Upper lobe of right lung (tissue), 1 donor: ENCODE results near the gene WWOX. TPM values are rescaled to one million over a fixed set of nuclear protein-coding genes. Genes with fewer than 3 reads are reported as not detected.

ENCODE experiments used
- ATAC-seq: fragments of 200-7000 bp; cut with Tn5 transposase; one replicate; pipeline ENCODE4 v1.9.1; 2020; ENCODE audit warnings: mild to moderate bottlenecking, moderate library complexity
- DNase-seq: peaks from one replicate; pipeline ENCODE4 v3.0.0-alpha.2; 2020
- H3K27ac ChIP-seq: fragments of 200-600 bp; one replicate; pipeline ENCODE4 v1.8.0; 2022
- H3K27me3 ChIP-seq: fragments of 200-600 bp; one replicate; pipeline ENCODE4 v1.8.0; 2022; ENCODE audit warnings: mild to moderate bottlenecking
- H3K36me3 ChIP-seq: fragments of 200-600 bp; one replicate; pipeline ENCODE4 v1.8.0; 2022
- H3K4me1 ChIP-seq: fragments of 200-600 bp; one replicate; pipeline ENCODE4 v1.8.0; 2022
- H3K4me3 ChIP-seq: fragments of 200-600 bp; one replicate; pipeline ENCODE4 v1.8.0; 2022; ENCODE audit warnings: mild to moderate bottlenecking
- H3K9me3 ChIP-seq: fragments of 200-600 bp; one replicate; pipeline ENCODE4 v1.8.0; 2022
- intact Hi-C: fragments of 100-400 bp; cut with DNase I; formaldehyde crosslinking; loops from one replicate; pipeline ENCODE4 v1.11.0; 2022
- total RNA-seq: library from RNA; stranded (reverse); fragmentation: NEBNext Ultra II Directional; extraction: Animal tissue kit (Norgen Biotek cat#: 25700); gene quantifications from one replicate; pipeline ENCODE4 v1.2.1, GENCODE V29; 2021
- TF ChIP-seq, protein P1 (sequence below): fragments of 200-600 bp; IDR thresholded peaks from one replicate; pipeline ENCODE4 v1.8.0; 2022; ENCODE audit warnings: antibody characterized with exemption
- donor health status: DM: no; HTN: yes; CAD: no; lungs with severe emphysema.

WWOX gene
- total RNA-seq, 1 donor from 2014 or later: 17.0 TPM

DNA sequence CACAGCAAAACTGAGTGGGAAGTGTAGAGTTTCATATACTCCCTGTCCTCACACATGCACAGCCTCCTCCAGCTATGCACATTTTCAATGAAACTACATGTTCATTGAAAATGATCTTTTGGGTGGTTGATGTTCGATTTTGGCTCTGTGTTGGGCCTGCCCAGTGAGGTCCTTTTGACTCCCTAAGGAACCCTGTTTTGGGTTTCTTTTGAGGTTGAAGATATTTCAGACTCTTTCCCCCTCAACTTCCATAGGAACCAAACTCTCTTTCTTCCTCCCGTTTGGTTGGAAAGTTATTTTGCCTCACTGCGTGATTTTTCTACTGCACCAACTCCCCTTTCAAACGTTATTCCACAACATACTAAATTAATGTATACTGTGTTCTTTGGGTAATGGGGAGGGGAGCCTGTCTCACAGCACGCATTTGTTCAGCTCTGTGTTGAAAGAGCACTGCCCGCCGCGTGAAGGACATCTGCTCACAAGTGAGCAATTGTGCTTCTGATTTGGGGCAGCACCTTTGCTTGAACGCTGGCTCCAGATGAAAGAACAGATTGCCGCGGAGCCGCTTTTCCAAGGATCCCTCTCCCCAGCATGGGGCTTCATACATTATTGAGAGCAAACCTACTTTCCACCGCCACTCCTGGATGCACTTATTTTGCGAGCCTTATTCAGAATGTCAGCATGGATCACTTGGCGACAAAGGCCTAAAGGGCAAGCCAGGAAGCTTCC lies 385.9 kb downstream of the WWOX start:
- no peak for DNase-seq
- intact Hi-C loops: no loop called here

DNA sequence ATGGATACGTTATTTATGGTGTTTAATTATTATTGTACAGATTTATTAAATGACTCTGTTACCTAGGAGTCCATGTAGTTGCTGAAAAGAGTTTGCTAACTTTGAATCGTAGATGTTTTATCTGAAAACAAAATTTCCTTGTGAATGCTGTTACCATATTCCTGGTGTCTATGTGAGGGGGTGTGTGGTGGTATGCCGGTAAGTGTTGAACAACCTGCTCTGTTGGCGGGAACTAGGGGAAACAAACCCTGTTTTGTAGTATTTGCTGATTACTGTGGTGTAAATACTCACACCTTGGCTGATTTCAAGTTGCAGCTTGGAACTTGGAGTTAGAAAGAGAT lies 386.4 kb downstream of the WWOX start:
- TF ChIP-seq, protein P1, sequence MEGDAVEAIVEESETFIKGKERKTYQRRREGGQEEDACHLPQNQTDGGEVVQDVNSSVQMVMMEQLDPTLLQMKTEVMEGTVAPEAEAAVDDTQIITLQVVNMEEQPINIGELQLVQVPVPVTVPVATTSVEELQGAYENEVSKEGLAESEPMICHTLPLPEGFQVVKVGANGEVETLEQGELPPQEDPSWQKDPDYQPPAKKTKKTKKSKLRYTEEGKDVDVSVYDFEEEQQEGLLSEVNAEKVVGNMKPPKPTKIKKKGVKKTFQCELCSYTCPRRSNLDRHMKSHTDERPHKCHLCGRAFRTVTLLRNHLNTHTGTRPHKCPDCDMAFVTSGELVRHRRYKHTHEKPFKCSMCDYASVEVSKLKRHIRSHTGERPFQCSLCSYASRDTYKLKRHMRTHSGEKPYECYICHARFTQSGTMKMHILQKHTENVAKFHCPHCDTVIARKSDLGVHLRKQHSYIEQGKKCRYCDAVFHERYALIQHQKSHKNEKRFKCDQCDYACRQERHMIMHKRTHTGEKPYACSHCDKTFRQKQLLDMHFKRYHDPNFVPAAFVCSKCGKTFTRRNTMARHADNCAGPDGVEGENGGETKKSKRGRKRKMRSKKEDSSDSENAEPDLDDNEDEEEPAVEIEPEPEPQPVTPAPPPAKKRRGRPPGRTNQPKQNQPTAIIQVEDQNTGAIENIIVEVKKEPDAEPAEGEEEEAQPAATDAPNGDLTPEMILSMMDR: no peak
- Histone ChIP-seq H3K4me1 (no peaks in the 10 kb centered on the region), H3K36me3 (no peaks in the 10 kb centered on the region), H3K27ac (no peak overlapping the region), H3K9me3 (no peaks in the 10 kb centered on the region), H3K27me3 (no peaks in the 10 kb centered on the region), H3K4me3 (no peak overlapping the region)
- no peak for DNase-seq
- no peak for ATAC-seq
- intact Hi-C loops: no loop called here

More for the DNA sequence above, 385.9 kb downstream of the WWOX start:
- no peak overlapping the region for H3K4me3 ChIP-seq
- no peaks in the 10 kb centered on the region for H3K27me3 ChIP-seq
- no peak for ATAC-seq
- H3K9me3 ChIP-seq: no peaks in the 10 kb centered on the region
- no peaks in the 10 kb centered on the region for H3K4me1 ChIP-seq
- no peak overlapping the region for H3K27ac ChIP-seq
- H3K36me3 ChIP-seq: no peaks in the 10 kb centered on the region
- TF ChIP-seq, protein P1: no peak

DNA sequence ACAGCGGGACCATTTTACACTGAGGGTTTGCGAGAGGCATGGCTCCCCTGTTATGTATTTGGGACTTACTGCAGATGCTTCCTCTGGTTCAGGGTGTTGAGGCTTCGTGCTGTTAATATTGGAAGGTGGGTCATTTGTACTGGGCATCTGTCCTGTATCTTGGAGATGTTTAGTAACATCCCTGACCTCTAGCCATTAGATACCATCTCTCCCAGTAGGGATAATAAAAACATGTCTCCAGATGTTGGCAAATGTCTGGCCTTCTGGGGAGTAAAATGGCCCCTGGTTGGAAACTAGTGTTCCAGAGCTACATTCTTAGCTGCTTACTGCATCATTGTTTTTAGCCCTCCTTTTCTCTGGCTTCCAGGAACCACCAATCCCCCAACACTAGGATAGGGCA lies 388.0 kb downstream of the WWOX start:
- Histone ChIP-seq H3K27ac (no peak overlapping the region), H3K9me3 (no peaks in the 10 kb centered on the region), H3K36me3 (no peaks in the 10 kb centered on the region), H3K4me1 (no peaks in the 10 kb centered on the region), H3K27me3 (no peaks in the 10 kb centered on the region), H3K4me3 (no peak overlapping the region)
- ATAC-seq (no peak), DNase-seq (no peak)
- intact Hi-C loops: no loop called here
- TF ChIP-seq, protein P1: no peak

DNA sequence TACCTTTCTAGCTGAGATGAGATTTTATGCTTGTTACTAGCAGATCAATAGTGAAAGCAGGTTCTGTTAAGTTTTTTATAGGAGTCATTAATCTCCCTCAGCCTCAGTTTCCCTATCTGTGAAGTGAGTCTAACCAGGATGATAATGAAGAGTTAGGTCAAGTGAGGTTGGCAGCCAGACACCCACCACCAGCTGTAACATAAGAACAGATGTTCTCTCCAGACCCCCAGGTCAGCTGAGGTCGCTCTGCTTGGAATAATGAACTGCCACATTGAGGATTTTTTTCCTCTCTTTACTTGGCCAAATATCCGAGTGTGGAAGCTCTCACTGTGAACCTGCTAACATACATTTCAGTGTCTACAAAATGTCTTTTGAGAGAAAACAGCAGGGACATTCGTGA lies 389.6 kb downstream of the WWOX start:
- Histone ChIP-seq H3K36me3 (no peaks in the 10 kb centered on the region), H3K4me3 (no peak overlapping the region), H3K9me3 (no peaks in the 10 kb centered on the region), H3K4me1 (no peaks in the 10 kb centered on the region), H3K27ac (no peak overlapping the region), H3K27me3 (no peaks in the 10 kb centered on the region)
- no peak for ATAC-seq
- intact Hi-C loops: no loop called here
- TF ChIP-seq, protein P1: no peak
- DNase-seq: no peak

DNA sequence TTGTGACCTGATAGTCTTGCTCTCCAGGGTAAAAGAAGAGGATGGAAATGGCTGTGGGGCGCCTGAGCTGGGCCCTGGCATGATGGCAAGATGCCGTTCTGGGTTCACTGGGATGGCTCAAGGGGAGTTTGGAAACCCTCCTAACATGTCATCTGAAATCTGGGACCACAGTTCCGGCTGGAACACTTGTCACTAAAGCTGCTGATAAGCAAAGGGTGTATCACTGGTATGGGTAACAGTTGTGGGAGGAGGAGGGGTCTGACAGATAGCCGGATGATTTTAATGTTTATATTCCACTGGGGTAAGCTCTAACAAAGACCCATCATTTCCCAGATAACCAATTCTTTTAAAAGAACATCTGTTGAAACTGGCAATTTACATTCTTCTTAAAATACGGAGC lies 390.2 kb downstream of the WWOX start:
- ATAC-seq: no peak
- H3K4me3 ChIP-seq: no peak overlapping the region
- TF ChIP-seq, protein P1: no peak
- no peaks in the 10 kb centered on the region for H3K4me1 ChIP-seq
- H3K9me3 ChIP-seq: no peaks in the 10 kb centered on the region
- no peak overlapping the region for H3K27ac ChIP-seq
- H3K27me3 ChIP-seq: no peaks in the 10 kb centered on the region
- H3K36me3 ChIP-seq: no peaks in the 10 kb centered on the region
- intact Hi-C loops: no loop called here
- no peak for DNase-seq

DNA sequence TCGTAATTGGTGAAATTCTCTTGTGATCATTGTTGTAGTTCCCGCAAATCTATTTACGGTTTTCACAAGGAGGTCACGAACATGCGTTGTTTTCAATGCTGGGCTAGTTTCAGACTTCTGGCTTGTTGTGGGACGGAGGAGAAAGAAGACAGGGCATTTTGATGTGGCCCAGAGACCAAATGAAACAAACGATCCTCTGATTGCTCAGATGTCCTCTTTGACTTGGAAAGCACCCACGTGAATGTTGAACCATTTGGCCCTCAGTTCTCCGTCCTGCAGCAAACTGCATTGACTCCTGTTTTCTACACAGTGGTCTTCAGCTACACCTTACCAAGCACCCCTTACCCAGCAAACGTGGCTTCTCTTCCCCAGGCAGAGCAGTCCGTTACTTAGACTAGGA lies 391.0 kb downstream of the WWOX start:
- no peaks in the 10 kb centered on the region for H3K36me3 ChIP-seq
- no peak overlapping the region for H3K27ac ChIP-seq
- TF ChIP-seq, protein P1: no peak
- no peaks in the 10 kb centered on the region for H3K27me3 ChIP-seq
- intact Hi-C loops: no loop called here
- no peaks in the 10 kb centered on the region for H3K9me3 ChIP-seq
- DNase-seq (no peak), ATAC-seq (no peak)
- H3K4me3 ChIP-seq: no peak overlapping the region
- H3K4me1 ChIP-seq: no peaks in the 10 kb centered on the region
